HG03280 (cell line): ENCODE measurements around the gene FBXO3.

Source experiments
- ATAC-seq: cut with Tn5 transposase; IDR thresholded peaks from one replicate; pipeline ENCODE4 v1.9.1; 2021; ENCODE audit warnings: mild to moderate bottlenecking, moderate library complexity; ENCODE audit not compliant: unreplicated experiment

Gene FBXO3

DNA sequence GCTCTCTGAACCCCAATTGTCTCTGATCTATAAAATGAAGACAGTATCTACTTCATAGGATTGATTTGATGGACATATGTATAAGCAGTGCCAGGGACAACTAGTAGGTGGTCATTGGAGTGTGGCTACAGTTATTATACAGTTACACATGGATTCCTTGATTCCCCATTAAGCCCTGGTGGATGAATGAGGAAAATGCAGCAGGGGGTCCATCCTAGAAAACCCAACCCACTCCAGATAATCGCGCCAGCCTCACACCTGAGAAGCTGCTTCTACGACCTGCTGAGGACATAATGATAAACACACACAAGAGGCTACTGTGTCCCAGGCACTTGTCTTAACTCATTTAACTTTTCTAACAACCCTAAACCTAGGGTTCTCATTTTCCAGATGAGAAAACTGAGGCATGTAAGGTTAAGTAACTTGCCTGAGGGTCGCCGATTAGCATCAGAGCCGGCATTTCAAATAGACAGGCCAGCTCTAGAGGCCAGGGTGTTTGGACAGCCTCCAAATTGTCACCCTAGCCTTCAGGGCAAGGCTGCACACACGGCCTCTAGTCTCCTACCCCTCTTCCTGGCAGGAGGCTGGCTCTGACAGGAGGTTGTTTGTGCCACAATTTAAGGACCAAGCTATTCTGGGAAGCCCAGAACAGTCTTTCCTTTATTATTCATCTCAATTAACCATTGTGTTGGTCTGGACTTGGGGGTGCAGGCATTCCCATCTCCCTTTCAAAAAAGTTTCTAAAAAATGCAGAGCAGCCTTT is 69.9 kb downstream of the FBXO3 start:
- ATAC-seq: no peak

DNA sequence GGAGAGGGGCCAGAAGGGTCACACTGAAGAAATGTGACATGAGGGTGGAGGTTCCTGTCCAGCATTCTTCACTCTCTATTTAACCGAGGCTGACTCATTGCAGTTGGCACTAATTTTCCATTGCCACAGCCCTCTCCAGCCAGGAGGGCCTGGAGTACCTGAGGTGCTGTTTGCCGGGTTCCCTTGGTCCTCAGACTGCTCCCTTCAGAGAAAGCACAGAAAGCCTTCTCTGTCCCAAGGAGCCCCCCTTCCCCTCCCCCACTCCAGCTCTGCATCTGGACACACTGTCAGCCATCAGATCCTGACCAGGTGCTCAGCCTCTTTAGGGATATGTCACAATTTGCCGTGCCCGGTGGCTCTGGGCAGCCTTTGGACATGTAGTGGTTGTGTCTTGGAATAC is 70.5 kb downstream of the FBXO3 start:
- ATAC-seq: no peak

DNA sequence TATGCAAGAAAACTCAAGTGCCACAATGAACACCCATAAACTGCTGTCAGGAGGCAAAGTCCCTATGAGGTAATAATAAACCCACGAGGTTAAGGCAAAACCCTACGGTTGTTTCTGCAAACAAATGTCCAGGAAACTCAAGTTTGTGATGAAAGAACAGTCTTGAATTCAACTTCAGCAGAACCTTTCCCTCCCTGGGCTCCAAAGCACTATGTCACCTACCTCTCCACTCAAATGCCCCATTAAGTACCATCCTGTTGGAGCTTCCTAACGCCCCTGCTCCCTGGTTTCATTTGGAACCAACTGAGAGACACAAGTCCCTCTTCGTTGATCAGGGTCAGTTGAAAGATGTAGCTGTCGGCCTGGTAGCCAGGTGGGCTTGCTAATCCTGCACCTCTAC is 71.1 kb downstream of the FBXO3 start:
- no peak for ATAC-seq

DNA sequence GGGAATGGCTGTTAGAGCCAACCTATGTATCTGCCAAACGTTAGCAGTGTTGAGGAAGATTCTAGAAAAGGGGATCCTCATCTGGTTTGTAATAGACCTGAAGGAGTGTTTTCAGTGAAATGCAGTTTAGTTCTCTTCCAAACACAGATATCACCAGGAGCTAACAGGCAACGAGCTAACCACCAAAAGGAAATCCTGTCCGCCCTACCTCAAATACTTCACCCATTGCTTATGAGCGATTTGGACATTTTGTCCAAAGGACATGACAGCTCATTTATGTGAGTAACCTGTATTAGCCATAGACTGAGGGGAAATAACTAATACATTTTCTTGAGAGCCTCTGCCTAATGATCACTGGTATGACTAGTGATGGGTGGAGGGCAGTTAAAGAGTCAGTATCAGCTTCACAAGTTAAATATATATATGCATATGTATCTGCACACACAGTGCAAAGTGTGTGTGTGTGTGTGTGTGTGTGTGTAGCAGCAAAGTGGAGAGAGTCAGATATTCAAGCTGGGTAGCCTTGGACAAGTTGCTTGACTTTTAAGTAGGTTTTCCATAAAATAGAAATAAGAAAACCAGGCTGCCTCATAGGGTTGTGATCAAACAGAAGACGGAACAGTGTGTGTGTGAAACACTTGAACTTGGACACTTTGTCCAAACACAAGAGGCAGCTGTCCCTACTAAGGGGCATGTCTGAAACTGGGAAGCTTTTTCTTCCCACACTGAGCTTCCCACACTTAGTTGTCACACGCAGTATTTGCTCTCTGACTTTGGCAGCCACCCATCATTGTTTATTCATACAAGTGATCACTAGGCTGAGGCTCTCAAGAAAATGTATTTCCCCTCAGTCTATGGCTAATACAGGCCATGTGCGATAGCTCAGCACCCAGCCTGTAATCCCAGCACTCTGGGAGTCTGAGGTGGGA is 72.8 kb downstream of the FBXO3 start:
- no peak for ATAC-seq

DNA sequence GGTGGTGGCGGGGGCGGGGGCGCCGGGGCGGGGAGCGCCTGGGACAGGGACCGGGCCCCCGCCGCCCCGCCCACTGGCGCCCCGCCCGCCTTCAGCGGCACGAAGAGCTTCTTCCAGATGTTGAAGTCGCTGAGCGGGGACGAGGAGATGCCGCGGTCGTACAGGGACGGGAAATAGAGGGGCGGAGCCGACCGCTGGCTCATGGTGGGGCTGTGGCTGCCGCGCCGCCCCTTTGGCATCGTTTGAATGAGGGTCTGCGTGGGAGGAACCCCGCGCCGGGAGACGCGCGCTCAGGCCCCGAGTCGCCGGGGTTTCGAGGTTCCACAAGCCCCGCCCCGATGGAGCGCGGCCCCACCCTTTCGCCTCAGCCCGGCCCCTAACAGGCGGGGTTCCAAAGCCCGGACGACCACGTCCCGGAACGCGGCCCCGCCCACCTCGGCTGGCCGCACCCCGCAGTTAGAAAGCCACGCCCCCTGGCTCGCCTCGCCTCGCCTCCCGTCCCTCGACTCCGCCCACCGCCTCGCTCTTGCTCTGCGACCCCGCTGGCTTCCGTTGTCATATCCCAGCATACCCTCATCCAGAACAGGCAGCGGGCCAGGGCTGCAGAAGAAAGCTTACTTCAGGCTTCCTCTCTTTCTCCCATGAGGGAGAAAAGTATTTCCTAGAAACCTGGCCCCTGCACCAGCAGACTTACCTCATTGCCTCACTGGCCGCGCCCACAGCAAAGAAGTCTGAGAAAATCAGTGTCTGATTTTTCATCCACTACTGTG is 73.6 kb downstream of the FBXO3 start, which contains the start of gene C11orf91:
Gene C11orf91, minus strand, starts transcription at position 325 of the 770 bp plus-strand sequence. Its CDS starts 86 bp downstream, at position 239.
- ATAC-seq: peak; percentile 93

DNA sequence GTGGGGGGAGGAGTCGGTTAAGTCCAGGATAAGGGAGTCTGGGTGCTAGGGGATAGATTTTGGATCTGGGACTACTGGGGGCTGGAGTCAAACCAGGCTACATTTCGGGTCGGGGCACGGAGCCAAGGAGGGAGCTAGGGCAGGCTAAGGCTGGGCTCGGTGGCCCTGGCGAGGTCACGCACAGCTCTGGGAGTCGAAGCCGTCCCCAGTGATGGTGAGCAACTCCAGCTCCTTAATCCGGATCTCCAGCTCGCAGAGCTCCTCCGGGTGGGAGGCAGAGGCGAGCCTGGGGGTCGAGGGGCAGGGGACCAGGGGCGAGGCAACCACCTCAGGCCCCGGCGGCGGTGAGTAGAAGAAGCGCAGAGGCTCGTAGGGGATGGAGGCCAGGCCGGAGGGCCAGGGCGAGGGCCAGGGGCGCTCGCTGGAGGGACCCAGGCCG is 74.2 kb downstream of the FBXO3 start:
- no peak for ATAC-seq

DNA sequence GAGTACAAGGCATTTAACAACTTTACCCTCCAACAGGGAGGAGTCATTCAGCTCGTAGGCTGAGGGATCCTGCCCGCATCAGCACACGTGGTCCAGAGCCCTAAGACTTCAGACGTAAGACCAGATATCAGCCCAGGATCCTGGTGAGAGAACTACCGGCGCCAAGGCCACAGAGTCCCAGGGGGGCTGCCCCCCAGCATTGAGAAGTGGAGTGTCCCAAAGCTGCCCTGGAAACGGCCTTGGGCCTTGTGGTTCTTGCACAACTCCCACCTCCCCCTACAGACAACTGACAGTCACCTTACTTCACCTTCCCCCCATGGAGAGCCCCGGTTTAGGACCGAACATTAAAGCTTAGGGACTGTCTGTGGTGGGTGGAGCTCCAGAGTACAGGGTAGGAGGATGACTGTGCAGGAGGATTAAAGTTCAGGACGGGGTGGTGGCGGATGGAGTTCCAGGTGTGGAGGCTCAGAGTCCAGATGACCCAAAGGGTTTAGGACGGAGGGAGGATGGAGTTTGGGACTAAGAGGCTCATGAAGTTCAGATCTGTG is 74.7 kb downstream of the FBXO3 start:
- ATAC-seq: no peak

DNA sequence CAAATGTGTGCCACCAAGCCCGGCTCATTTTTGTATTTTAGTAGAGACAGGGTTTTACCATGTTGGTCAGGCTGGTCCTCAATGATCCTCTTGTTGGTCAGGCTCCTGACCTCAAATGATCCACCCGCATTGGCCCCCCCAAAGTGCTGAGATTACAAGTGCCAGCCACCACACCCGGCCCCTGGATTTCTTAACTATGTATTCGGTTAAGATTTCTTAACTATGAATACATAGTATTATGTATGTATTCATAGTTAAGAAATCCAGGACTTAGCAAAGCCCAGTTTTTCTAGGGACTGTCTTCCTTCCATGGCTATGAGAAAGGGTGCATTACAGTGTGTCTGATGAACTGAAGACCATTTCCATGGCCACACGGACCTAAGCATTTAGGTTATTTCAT is 75.4 kb downstream of the FBXO3 start:
- ATAC-seq: no peak

DNA sequence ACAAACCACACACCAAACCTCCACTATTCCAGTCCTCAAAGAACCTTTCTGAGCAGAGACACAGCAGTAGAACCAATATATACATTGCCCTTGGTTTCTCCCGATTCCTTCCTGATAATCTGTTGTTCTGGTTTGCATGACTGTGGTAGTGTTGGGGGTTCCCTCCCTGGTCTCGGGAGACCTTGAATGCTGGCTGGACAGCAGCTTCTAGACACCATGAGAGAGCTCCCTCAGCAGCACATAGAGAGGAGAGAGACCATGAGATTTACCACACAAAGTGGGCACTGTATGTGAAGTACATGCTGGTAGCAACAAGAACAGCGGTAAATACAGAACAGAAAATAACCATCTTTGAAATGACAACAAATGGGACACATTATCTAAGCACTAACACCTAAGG is 76.3 kb downstream of the FBXO3 start:
- no peak for ATAC-seq

DNA sequence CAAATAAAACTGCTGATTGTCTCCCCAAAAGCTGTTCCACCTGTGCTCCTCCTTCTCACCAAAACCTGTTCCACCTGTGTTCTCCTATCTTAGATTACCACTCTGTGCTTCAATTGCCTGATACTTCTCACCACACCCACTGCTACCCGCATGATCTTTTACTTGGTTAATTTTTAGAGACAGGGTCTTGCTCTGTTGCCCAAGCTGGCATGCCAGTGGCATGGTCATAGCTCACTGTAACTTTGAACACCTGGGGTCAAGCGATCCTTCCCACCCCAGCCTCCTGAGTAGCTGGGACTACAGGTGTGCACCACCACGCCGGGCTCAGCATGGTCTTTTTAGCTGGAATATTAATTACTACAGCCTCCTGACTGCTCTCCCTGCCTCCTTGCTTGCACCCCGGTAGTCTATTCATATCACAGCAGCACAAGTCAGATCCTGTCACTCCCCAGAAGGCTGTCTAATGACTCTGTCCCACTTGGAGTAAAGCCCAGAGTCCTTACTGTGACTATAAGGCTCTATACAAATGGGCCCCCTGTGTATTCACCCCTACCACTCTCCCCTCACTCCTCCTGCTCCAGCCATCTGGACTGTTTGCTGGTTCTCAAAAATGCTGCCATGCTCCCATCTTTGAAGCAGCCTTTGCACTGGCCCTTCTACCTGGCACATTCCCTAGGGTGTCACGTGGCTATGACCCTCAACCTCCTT is 77.2 kb downstream of the FBXO3 start:
- no peak for ATAC-seq

DNA sequence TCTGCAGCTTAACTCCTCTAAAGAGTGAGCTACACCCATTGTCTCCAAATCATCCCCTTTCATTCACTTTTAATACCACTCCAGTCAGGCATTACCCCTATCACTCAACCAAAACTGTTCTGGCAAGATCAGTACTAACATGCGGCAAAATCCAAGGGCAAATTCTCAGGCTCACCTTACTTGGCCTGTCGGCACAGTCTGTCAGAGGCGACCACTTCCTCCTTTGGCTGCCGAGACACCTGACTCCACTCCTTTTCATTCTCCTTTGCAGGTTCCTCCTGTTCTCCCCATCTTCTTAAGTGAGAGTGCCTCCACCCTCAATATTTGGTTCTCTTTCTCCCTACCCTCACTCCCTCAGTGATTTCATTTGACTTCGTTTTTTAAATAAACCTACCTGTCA is 77.9 kb downstream of the FBXO3 start:
- no peak for ATAC-seq

DNA sequence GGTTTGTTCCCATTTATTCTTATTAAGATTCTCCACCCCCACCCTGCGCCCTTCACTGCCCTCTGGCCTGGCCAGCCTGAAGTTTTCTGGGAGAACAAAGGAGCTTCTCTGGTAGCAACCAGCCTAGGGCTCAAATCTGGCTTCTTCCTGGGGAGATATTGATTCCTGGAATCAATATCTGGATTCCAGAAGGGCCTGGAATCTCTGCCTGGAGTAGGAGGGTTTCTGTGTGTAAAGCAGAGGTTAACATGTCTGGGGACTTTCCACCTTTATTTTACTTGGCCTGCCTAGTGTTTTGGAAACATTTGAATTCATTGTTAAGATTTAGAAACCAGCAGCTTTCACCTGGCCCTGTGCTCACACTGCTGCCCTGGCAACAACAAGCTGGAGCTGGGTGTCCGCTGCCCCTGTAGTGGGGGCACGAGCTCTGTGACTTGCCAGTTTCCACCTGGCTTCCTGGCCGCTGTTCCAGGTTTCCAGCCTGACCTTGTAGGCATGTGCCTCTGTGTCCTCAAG is 79.2 kb downstream of the FBXO3 start:
- ATAC-seq: no peak

DNA sequence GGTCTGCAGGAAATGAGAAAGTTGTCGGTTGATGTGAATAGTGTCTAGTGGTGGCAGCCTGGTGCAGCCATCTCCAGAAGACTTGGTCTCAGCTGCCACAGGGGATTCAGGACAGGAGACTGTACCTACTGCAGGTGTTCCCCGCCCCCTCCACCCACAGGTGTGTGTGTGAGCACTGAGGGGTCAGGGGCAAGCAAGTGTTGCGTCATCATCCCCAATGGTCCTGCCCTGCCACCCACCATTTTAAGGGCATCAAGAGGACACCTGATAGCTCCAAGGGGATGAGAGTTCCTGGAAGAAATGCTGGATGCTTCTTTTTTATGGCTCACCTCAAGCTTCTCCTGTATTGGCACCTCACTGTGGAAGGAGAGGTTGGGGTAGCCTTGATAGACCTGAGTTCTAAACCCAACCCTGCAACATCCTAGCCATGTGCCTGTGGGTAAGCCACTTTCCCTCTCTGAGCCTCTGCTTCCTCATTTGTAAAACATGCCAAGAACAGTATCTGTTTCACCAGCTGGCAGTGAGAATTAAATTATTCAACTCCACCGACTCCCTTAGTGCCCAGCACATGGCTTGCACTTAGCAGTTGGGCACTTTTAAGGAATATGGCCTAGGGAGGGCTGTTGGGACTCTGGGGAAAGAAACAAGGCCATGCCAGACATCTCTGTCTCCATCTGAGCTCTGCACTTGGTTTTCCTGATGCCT is 79.8 kb downstream of the FBXO3 start:
- no peak for ATAC-seq

DNA sequence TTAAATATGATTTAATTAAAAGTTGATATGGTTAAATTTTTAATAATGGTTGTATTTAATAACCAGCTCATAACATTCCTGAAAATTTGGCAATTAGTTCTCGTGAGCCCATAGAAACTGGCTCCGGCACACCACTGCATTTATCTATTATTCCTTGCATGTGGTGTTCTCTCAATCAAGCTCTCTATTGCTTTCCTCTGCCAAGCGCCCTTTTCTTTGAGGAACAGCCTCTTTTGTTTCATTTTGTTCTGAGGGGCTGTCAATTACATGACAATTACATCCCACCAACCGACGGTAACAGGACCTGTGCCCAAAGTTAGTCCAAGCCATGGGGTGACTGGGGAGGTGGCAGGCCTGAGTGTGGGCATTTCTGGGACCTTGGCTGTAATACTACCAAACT is 81.8 kb downstream of the FBXO3 start:
- ATAC-seq: no peak

DNA sequence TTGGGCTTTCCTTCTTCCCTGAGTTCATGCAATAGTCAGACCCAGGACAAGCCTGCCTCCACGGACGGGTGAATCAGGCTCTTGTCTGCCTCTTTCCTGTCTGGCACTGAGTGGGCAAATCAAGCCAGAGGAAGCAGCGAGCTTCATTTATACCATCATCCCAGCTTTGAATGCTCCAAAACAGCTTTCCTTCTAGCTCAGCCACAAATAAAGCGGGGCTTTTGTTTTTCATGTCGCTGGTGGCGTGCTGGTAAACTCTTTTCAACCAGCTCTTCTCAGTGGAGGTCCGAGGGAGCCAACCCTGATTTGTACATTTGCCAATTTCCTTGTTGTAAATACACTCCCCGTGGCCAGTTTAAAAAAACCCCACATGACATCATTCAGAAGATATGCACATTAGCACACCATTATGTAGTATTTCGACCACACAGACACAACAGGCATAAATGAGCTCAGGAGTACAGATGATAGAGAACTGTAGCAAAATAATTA is 82.3 kb downstream of the FBXO3 start:
- no peak for ATAC-seq

DNA sequence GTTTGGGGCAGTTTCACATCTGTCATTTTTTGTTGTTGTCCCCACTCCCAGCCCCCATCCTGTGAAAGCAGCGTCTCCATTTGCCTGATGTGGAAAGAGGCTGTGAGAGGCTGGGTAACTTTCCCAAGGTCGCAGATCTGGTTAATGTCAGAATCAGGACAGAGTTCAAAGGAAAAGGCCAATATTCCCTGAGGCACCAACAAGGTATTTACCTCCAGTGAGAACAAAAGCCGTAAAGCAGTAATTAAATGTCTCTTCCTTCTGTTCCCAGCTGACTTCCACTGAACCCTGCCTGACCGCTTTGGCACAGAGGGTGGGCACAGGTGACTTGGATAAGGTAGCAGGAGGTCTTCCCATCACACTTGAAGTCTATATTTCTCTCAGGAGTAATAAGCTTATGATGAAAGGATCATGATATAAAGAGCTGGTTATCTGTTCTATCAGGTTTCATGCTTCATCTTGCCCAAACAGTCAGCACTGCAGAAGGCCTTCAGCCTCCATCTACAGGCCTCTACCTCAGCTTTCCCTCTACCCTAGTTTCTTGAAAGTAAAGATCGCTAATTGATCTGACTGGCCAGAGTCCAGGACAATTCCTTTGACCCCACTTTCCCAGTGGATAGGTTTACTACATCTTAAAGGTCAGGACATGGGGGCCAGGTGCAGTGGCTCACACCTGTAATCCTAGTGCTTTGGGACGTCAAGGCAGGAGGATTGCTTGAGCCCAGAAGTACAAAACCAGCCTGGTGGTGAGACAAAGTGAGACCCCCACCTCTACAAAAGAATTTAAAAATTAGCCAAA is 83.1 kb downstream of the FBXO3 start:
- no peak for ATAC-seq
